ENCODE measurements around the gene RUSF1.

Gene RUSF1

GRCh38 chr16:31461921-31462804, 46.0 kb downstream of the RUSF1 start:
- peak overlapping the region; percentile 27; the same call in 1 of the 2 replicates for H3K27ac ChIP-seq
- DNase-seq (ENCODE audit: low spot score) = no peak
- CTCF ChIA-PET = no interaction called here
- TF ChIP-seq CTCF (conservative IDR thresholded peaks at IDR 0.05; ENCODE audit: low read depth) = no peak
- POLR2A ChIA-PET (ENCODE audit: low non-redundant PET) = no interaction called here

- CTCF ChIA-PET = interaction anchor here (1.1 to 1.4 kb wide), 2 partner anchors 11 to 27 kb away, joined by 3 to 6 read pairs; partner anchors contain the start of gene TGFB1I1
- TF ChIP-seq CTCF (conservative IDR thresholded peaks at IDR 0.05; ENCODE audit: low read depth) = no peak
These were observed 46.8 kb downstream of the RUSF1 start for GRCh38 chr16:31461201-31461920.

GRCh38 chr16:31460582-31461002, 47.6 kb downstream of the RUSF1 start:
- H3K27ac ChIP-seq = peak overlapping the region; percentile 100
- no peak for DNase-seq (ENCODE audit: low spot score)
- TF ChIP-seq CTCF (conservative IDR thresholded peaks at IDR 0.05; ENCODE audit: low read depth) = peak; percentile 49
- ChIA-PET POLR2A (ENCODE audit: low non-redundant PET) (no interaction called here), CTCF (interaction anchor here (0.6 to 1.4 kb wide), 5 partner anchors 11 to 200 kb away, joined by 3 to 6 read pairs (median 3); partner anchors contain the start of genes TGFB1I1 and ZNF843)

More at GRCh38 chr16:31461201-31461920, 46.8 kb downstream of the RUSF1 start:
- peak overlapping the region; percentile 27; the same call in 1 of the 2 replicates for H3K27ac ChIP-seq
- POLR2A ChIA-PET (ENCODE audit: low non-redundant PET) = no interaction called here
- DNase-seq (ENCODE audit: low spot score) = no peak

- DNase-seq (ENCODE audit: low spot score) = peak; percentile 96
- ChIA-PET POLR2A (ENCODE audit: low non-redundant PET) (interaction anchor here (0.6 to 1.1 kb wide), 2 partner anchors 24 to 517 kb away, joined by 3 to 4 read pairs; no protein-coding TSS in a partner anchor), CTCF (interaction anchor here (0.6 to 1.4 kb wide), 6 partner anchors 12 to 259 kb away, joined by 3 to 6 read pairs (median 3); partner anchors contain the start of genes TGFB1I1 and ZNF843)
- TF ChIP-seq CTCF (conservative IDR thresholded peaks at IDR 0.05; ENCODE audit: low read depth) = no peak
- H3K27ac ChIP-seq = peak overlapping the region; percentile 100
These were observed 48.3 kb downstream of the RUSF1 start for GRCh38 chr16:31459687-31460581.

GRCh38 chr16:31458844-31459686, 49.1 kb downstream of the RUSF1 start, which contains the start of gene ARMC5:
Gene ARMC5 (plus strand): TSS chr16:31459501. CDS start chr16:31459525, 24 bp downstream.
- peak; percentile 74 for TF ChIP-seq CTCF (conservative IDR thresholded peaks at IDR 0.05; ENCODE audit: low read depth)
- ChIA-PET POLR2A (ENCODE audit: low non-redundant PET) (interaction anchor here (0.7 to 1.5 kb wide), 3 partner anchors 24 to 341 kb away, joined by 3 to 4 read pairs (median 3); partner anchors contain the start of gene KAT8), CTCF (interaction anchor here (0.6 to 0.9 kb wide), 3 partner anchors 12 to 258 kb away, joined by 3 read pairs; no protein-coding TSS in a partner anchor)
- peak; percentile 93 for DNase-seq (ENCODE audit: low spot score)
- peak within 1 kb of the TSS; percentile 100 for H3K27ac ChIP-seq

All from RWPE1 (cell line).